ENCODE measurements around the gene RNU1-3.

DNA sequence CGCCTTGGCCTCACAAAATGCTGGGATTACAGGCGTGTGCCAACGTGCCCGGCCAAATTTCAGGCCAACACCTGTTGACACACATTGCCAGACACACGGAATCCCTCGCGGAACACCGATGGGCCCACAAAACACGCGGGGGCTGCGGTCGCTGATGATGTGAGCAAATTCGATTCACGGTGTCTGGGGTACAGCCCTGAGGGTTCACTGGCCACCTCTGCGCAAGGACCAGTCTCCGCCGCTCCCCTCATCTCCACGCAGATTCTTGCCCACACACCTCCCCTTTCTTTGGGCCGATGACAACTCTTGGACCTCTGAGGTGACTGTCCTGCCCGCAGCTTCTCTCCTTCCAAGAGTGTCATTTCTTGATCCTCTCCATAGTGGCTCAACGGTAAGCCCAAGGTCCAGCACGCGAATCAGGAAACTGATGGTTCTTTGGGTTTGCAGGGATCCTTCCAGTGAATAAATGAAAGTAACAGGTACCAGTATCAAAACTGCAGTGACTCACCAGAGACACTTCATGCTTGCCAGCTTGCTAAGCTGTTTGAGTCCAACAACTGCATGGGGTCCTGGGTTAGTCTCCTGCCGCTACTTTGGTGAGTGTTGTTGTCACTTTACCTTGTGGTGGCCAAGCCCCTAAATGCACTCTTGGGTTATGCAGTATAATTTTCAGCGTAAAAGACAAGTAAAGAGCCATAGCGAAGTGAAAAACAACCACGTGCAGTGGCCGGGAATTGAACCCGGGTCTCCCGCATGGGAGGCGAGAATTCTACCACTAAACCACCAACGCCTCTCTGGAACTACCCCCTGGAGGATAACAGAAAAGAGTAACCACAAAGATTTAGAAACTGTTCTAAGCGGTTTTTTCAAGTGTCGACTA lies 11.0 kb upstream of the RNU1-3 start:
- TF ChIP-seq, protein P1, sequence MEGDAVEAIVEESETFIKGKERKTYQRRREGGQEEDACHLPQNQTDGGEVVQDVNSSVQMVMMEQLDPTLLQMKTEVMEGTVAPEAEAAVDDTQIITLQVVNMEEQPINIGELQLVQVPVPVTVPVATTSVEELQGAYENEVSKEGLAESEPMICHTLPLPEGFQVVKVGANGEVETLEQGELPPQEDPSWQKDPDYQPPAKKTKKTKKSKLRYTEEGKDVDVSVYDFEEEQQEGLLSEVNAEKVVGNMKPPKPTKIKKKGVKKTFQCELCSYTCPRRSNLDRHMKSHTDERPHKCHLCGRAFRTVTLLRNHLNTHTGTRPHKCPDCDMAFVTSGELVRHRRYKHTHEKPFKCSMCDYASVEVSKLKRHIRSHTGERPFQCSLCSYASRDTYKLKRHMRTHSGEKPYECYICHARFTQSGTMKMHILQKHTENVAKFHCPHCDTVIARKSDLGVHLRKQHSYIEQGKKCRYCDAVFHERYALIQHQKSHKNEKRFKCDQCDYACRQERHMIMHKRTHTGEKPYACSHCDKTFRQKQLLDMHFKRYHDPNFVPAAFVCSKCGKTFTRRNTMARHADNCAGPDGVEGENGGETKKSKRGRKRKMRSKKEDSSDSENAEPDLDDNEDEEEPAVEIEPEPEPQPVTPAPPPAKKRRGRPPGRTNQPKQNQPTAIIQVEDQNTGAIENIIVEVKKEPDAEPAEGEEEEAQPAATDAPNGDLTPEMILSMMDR (conservative IDR thresholded peaks at IDR 0.05; ENCODE audit: low read length) = no peak
- TF ChIP-seq EZH2phosphoT487 (IDR thresholded peaks at IDR 0.05; ENCODE audit: borderline replicate concordance) = no peak
